K562 (cell line): ENCODE results near the gene QPRT. TPM values are rescaled to one million over a fixed set of nuclear protein-coding genes. Genes with fewer than 3 reads are reported as not detected.
A peak's percentile ranks its signal among the peaks of the same experiment; 100 is the strongest.

ENCODE experiments used
- ARID2 ChIP-seq: fragments of 450-650 bp; IDR thresholded peaks from 2 replicates; pipeline ENCODE4 v1.6.1; 2017; ENCODE audit warnings: antibody characterized with exemption, mild to moderate bottlenecking
- ASH1L ChIP-seq: fragments of 450-650 bp; IDR thresholded peaks from 2 replicates; pipeline ENCODE4 v1.6.1; 2018; ENCODE audit warnings: borderline replicate concordance, mild to moderate bottlenecking, low read depth; ENCODE audit not compliant: partially characterized antibody
- CBX3 ChIP-seq, 2 experiments: IDR thresholded peaks; 1 replicate in 1 of 2; 2 replicates in 1 of 2; pipeline ENCODE4 v1.6.1; 2012; ENCODE audit warnings: inconsistent platforms in 2 of 2, low read length in 2 of 2, borderline replicate concordance in 1 of 2, control low read depth in 1 of 2
- FOS ChIP-seq: IDR thresholded peaks from 3 replicates; pipeline ENCODE4 v1.6.1; 2011; ENCODE audit not compliant: insufficient read length; ENCODE audit errors: extremely low read depth
- HDAC3 ChIP-seq: fragments of 450-650 bp; IDR thresholded peaks from 2 replicates; pipeline ENCODE4 v1.6.1; 2018; ENCODE audit warnings: borderline replicate concordance, mild to moderate bottlenecking, moderate library complexity; ENCODE audit not compliant: partially characterized antibody
- HDAC8 ChIP-seq: fragments of 450-650 bp; IDR thresholded peaks from 2 replicates; pipeline ENCODE4 v1.6.1; 2016; ENCODE audit warnings: mild to moderate bottlenecking, missing genetic modification characterization, moderate library complexity, missing compliant biosample characterization
- HIVEP1 ChIP-seq: fragments of 250-450 bp; sonication (Bioruptor Pico); IDR thresholded peaks from 2 replicates; pipeline ENCODE4 v1.4.0; 2020; ENCODE audit warnings: mild to moderate bottlenecking
- HNRNPK ChIP-seq: fragments of 200-400 bp; formaldehyde crosslinking; IDR thresholded peaks from one replicate; pipeline ENCODE4 v1.6.1; 2018; ENCODE audit warnings: mild to moderate bottlenecking, low read depth, low read length; ENCODE audit not compliant: poor library complexity, severe bottlenecking
- KLF16 ChIP-seq: IDR thresholded peaks from 2 replicates; pipeline ENCODE4 v1.6.1; 2016; ENCODE audit warnings: antibody characterized with exemption
- PCBP2 ChIP-seq: fragments of 200-400 bp; formaldehyde crosslinking; IDR thresholded peaks from 2 replicates; pipeline ENCODE4 v1.6.1; 2018; ENCODE audit warnings: low read length, low read depth, mild to moderate bottlenecking, moderate library complexity; ENCODE audit not compliant: poor library complexity, severe bottlenecking
- YBX1 ChIP-seq: fragments of 450-650 bp; IDR thresholded peaks from 2 replicates; pipeline ENCODE4 v1.7.1; 2016; ENCODE audit warnings: mild to moderate bottlenecking
- ZNF143 ChIP-seq: sonication (generic); formaldehyde crosslinking; IDR thresholded peaks from 2 replicates; pipeline ENCODE4 v1.9.0; 2022; ENCODE audit warnings: mild to moderate bottlenecking, missing genetic modification reagents
- ZNF197 ChIP-seq: fragments of 200-800 bp; sonication (Bioruptor generic); IDR thresholded peaks from 2 replicates; pipeline ENCODE4 v1.6.1; 2016; ENCODE audit warnings: low read depth, missing genetic modification characterization, missing compliant biosample characterization
- ZNF507 ChIP-seq: conservative IDR thresholded peaks from 2 replicates; pipeline ENCODE4 v1.6.1; 2017; ENCODE audit warnings: missing genetic modification characterization, missing compliant biosample characterization
- polyA plus RNA-seq, 8 experiments: library from polyadenylated mRNA; depleted of rRNA in 4 of 8; stranded (reverse) in 5 of 8; unstranded in 3 of 8; fragments of >200 nt; fragmentation: Nextera tagmentation in 2 of 8; fragmentation: Illumina TruSeq in 1 of 8; extraction: Ambion mirVana in 2 of 8; extraction: Trizol in 1 of 8; gene quantifications; 2 replicates each; pipeline versions ENCODE4 v1.2.1 to v1.2.3, GENCODE V29; 2011 to 2014; ENCODE audit warnings: inconsistent platforms in 1 of 8, missing spikeins in 1 of 8
- total RNA-seq, 7 experiments: library from RNA; depleted of rRNA in 6 of 7; stranded (reverse); fragments of >200 nt in 6 of 7; fragmentation: Illumina TruSeq in 2 of 7; extraction: Trizol in 2 of 7; gene quantifications; 2 replicates each; pipeline versions ENCODE4 v1.2.1 to v1.2.3, GENCODE V29; 2011 to 2021; ENCODE audit warnings: low replicate concordance in 1 of 7
- TF ChIP-seq, protein P1 (sequence below), 3 experiments: IDR thresholded peaks in 2 of 3; conservative IDR thresholded peaks in 1 of 3; 2 replicates each; pipeline ENCODE4 v1.5.1; 2011 to 2012; ENCODE audit warnings: low read length in 3 of 3, mild to moderate bottlenecking in 3 of 3, control low read depth in 2 of 3, improper control_type of control experiment in 1 of 3, inconsistent platforms in 1 of 3, low read depth in 1 of 3, mixed read lengths in 1 of 3, moderate library complexity in 1 of 3; ENCODE audit not compliant: insufficient read depth in 2 of 3
- TF ChIP-seq, protein P2 (sequence below): fragments of 450-650 bp; IDR thresholded peaks from 2 replicates; pipeline ENCODE4 v1.6.1; 2016; ENCODE audit warnings: antibody characterized with exemption
- TF ChIP-seq, protein P3 (sequence below): sonication (generic); formaldehyde crosslinking; IDR thresholded peaks from 2 replicates; pipeline ENCODE4 v1.8.1; 2023; ENCODE audit warnings: missing genetic modification reagents, mild to moderate bottlenecking, borderline replicate concordance

Gene QPRT
- total and polyA plus RNA-seq, 9 of the 15 experiments (the other 6 are each of a cell fraction or from before 2014, with no cell fraction given) = 7.7 to 112 (median 64.1) TPM

DNA sequence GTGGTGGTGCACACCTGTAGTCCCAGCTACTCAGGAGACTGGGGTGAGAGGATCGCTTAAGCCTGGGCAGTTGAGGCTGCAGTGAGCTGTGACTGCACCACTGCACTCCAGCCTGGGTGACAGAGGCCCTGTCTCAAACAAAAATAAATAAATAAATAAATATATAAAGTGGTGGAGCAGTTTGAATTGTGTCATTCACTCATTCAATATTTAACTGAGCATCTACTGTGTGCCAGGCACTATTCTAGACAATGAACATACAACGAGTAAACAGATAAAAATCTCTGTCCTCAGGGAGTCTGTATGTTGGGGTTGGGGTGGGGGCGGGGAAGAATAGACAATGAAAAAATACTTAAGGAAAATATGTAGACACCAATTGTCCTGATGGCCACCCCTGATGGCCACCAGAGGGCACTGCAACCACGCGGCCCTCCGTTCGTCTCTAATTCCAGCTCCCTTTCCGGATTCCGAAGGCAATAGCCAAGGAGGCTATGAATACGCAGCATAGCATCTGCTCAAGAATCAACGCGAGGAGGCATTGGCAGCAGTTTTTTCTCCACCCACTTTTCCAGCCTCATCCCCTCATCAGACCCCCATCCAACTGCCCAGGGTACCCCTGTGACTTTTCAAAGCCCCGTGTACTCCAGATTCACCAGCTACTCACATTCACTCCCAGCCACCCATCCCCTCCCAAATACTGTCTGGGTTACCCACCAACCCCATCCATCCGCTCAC, 21.4 kb downstream of the QPRT start (continued):
- TF ChIP-seq HNRNPK (no peak), HDAC8 (tag) (no peak), ASH1L (no peak), ZNF143 (CRISPR knock-in tag) (no peak), ZNF197 (no peak), KLF16 (peak; percentile 45; the same call in 1 of the 2 replicates), FOS (no peak), CBX3 (IDR thresholded peaks at IDR 0.05; ENCODE audit: borderline replicate concordance in 1 of 2, low read length in 2 of 2) (peak in 1 of 2 experiments; percentile 55; a peak in 1 of 3 replicates), ARID2 (peak; percentile 39; the same call in 1 of the 2 replicates), HDAC3 (no peak), YBX1 (no peak), HIVEP1 (CRISPR knock-in tag) (no peak), ZNF507 (no peak), PCBP2 (no peak)
- TF ChIP-seq, protein P1, sequence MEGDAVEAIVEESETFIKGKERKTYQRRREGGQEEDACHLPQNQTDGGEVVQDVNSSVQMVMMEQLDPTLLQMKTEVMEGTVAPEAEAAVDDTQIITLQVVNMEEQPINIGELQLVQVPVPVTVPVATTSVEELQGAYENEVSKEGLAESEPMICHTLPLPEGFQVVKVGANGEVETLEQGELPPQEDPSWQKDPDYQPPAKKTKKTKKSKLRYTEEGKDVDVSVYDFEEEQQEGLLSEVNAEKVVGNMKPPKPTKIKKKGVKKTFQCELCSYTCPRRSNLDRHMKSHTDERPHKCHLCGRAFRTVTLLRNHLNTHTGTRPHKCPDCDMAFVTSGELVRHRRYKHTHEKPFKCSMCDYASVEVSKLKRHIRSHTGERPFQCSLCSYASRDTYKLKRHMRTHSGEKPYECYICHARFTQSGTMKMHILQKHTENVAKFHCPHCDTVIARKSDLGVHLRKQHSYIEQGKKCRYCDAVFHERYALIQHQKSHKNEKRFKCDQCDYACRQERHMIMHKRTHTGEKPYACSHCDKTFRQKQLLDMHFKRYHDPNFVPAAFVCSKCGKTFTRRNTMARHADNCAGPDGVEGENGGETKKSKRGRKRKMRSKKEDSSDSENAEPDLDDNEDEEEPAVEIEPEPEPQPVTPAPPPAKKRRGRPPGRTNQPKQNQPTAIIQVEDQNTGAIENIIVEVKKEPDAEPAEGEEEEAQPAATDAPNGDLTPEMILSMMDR (IDR thresholded peaks at IDR 0.05 in 2 of 3, conservative IDR thresholded peaks at IDR 0.05 in 1 of 3; ENCODE audit: insufficient read depth in 2 of 3, low read depth in 1 of 3, low read length in 3 of 3) = peak; percentile 88 to 95 (median 93)
- TF ChIP-seq, protein P2, sequence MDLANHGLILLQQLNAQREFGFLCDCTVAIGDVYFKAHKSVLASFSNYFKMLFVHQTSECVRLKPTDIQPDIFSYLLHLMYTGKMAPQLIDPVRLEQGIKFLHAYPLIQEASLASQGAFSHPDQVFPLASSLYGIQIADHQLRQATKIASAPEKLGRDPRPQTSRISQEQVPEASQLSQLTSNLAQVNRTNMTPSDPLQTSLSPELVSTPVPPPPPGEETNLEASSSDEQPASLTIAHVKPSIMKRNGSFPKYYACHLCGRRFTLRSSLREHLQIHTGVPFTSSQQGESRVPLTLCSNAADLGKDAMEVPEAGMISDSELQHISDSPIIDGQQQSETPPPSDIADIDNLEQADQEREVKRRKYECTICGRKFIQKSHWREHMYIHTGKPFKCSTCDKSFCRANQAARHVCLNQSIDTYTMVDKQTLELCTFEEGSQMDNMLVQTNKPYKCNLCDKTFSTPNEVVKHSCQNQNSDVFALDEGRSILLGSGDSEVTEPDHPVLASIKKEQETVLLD = no peak
- TF ChIP-seq, protein P3, sequence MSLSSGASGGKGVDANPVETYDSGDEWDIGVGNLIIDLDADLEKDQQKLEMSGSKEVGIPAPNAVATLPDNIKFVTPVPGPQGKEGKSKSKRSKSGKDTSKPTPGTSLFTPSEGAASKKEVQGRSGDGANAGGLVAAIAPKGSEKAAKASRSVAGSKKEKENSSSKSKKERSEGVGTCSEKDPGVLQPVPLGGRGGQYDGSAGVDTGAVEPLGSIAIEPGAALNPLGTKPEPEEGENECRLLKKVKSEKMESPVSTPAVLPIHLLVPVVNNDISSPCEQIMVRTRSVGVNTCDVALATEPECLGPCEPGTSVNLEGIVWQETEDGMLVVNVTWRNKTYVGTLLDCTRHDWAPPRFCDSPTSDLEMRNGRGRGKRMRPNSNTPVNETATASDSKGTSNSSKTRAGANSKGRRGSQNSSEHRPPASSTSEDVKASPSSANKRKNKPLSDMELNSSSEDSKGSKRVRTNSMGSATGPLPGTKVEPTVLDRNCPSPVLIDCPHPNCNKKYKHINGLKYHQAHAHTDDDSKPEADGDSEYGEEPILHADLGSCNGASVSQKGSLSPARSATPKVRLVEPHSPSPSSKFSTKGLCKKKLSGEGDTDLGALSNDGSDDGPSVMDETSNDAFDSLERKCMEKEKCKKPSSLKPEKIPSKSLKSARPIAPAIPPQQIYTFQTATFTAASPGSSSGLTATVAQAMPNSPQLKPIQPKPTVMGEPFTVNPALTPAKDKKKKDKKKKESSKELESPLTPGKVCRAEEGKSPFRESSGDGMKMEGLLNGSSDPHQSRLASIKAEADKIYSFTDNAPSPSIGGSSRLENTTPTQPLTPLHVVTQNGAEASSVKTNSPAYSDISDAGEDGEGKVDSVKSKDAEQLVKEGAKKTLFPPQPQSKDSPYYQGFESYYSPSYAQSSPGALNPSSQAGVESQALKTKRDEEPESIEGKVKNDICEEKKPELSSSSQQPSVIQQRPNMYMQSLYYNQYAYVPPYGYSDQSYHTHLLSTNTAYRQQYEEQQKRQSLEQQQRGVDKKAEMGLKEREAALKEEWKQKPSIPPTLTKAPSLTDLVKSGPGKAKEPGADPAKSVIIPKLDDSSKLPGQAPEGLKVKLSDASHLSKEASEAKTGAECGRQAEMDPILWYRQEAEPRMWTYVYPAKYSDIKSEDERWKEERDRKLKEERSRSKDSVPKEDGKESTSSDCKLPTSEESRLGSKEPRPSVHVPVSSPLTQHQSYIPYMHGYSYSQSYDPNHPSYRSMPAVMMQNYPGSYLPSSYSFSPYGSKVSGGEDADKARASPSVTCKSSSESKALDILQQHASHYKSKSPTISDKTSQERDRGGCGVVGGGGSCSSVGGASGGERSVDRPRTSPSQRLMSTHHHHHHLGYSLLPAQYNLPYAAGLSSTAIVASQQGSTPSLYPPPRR = no peak
